Measurements from ENCODE around the gene CDH22.

CDH22 gene

DNA sequence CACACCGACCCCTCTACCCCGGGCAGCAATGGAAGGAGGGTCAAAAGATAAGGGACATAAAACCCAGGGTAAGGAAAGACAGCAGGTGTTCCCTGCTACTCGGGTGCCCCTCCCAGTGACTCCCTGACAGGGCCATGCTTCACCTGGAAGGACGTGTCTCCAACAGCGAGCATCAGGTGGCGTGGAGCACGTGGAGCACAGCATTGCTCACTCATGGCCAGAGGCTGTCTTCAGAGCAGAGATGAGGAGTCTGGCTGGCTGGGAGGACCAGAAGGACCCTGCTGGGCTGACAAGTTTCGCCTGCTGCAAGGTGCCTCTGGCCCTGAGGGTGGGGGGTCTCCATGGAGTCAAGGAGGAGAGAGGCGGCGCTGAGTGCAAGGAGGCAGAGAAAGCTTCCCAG is 15.3 kb upstream of the CDH22 start:
- DNase-seq (ENCODE audit: low read depth in 3 of 3), result no peak

DNA sequence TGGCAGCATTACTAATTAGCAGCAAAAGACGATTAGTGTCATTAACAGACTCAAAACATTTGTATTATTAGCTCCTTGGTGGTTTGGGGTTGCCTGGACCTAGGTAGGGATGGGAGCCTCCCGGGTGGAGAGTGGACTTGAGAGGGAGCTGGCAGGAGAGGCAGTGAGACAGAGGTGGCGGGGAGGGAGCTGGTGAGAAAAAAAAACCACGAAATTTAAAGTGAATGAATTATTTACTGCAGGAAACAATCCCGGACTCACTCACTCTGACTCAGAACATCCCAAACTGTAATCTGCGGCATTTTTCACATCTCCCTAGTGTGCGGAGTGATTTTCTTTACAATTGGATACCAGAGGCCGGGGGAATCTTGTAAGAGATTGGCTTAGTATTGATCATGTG is 14.3 kb upstream of the CDH22 start:
- DNase-seq (ENCODE audit: low read depth in 3 of 3), result no peak

DNA sequence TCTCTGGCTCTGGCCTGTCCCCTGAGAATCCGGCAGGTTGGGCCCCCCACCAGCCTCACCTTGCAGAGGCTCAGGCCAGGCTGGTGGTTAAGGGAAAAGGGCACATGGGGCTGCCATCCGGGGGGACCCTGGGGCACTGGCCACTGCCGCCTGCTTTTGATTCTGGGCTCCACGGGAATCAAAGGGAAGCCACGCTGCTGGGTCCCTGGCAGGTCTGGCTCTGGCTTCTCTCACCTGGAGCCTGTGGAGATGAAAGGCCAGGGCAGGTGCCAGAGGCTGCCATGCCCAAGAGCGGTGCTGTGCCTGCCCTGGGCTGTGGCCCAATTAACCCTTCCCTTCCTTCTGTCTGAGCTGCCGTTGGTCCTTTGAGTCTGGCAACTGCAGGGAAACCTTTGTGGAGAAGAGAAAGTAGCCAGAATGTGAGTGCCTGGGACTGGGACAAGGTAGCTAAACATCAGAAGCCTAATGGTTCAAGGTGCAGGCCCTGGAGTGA is 9.4 kb upstream of the CDH22 start:
- no peak for DNase-seq (ENCODE audit: low read depth in 3 of 3)

DNA sequence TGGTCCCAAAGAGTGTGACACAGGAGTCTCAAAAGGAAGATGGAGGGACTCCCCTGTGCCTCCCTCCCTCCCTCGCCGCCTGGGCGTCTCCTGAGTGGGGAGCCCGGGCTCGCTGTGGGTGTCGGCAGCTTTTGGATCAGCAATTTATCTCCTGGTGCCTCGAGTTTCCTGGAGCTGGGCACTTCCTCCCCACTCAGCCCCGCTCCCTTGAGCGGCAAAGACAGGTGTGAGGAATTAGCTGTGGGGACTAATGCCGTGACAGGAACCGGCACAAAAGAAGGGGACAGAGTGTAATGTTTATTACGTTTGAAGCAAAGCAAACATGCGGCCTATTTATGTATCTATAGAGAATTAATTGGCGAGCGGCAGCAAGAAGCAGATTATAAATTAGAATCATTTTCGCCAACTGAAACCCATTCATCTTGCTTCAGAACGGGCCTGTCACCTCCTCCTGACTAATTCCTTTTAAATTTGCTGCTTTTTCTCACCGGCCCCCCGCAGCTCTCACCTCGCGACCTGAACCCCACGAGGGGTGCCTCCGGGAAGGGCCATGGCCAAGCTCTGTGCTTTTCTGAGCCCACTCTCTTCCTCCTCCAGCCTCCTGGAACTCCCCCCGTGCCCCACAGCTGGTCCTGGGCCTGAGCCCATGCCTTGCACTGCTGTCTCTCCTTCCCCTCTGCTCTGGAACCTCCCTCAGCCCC is 8.8 kb upstream of the CDH22 start:
- no peak for DNase-seq (ENCODE audit: low read depth in 3 of 3)

DNA sequence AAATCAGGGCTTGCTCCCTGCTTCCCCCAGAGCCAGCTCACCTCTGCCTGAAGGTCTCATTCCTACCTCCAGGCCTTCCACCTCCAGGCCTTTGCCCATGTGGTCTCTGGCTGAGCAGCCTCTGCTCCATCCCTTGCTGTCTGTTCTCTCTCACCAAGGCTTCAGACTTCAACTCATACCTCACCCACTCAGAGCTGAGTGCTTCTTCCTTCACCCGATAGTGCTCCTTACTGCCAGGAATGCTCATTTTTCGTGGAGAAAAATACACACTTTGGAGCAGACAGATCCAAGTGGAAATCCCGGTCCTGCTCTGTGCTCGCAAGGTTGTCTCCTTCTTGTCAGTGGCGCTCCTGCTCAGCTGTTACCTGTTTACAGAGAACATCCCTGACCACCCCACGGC is 7.0 kb upstream of the CDH22 start:
- DNase-seq (ENCODE audit: low read depth in 3 of 3), result no peak

DNA sequence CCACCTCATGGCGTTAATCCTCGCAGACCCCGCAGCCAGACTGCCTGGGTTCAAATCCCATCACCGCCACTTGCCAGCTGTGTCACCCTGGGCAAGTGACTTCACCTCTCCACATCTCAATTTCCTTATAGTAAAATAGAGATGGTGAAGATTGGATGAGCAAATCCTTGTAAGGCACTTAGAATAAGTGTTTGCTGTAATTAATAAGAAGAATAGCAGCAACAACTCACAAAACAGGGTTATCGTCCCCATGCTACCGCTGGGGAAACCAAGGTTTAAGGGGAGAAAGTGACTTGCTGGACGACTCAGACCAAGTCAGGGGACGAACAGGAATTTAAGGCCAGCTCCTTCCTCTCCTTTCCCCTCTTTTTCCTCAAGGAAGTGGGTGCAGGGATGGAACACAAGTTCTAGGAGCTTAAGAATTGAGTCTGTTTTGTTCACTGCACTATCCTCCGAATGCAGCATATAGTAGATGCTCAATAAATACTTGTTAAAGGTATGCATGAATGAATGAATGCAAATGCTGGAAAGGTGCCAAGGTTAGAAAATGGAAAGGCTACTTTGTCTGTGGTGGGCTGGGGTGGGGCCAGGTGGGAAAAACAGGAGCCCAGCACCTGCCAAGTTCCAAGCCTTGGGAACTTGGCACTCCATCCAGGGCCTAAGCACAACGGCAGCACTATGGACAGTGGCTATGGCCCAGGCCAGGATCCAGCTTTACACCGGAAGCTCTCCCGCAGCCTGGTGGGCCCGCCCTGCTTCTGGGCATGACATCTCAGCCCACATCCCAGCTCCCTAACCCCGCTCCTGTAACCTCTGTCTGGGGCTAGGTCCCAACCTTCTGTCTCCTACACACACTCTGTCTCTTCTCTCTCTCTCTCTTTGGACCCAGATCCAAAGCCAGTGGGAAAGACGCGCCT is 4.9 kb upstream of the CDH22 start:
- DNase-seq (ENCODE audit: low read depth in 3 of 3), result no peak

DNA sequence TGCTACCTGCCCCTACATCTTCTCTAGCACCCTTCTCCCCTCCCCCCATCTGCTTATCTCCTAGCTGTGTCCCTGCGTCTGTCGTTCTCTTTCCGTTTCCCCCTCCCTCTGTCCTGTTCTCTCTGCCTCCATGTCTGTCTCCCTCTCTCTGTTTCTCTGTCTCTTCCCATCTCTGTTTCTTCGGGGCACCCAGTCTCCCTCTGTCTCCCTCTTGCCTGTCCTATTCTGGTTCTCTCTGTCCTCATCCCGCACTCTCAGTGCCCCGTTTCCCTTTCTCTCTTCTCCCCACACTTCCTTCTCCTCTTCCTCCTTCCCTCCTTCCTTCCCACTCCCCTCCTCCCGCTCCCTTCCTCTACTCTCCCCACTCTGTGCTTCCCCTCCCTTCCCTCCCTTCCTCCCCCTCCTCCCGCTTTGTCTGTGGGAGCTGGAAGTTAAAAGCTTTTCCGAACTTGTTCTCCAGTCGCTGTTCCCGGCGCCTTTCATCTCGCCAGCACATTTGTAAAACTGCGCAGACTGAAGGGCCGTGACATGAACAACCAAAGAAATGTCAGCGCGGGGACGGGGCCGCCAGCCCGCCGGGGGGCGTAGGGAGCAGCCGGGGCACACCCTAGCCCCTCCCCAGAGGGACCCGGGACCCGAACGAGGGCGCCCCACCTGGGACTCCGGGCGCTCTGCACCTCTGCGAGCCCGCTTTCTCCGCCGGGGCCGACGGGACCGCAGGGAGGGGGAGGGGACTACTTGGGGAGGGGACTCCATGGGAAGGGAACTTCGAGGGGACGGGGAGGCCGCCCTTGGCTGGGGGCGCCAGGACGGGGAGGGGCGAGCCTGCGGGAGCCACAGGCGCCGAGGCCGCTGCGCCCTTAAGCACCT is 4.0 kb upstream of the CDH22 start:
- no peak for DNase-seq (ENCODE audit: low read depth in 3 of 3)

DNA sequence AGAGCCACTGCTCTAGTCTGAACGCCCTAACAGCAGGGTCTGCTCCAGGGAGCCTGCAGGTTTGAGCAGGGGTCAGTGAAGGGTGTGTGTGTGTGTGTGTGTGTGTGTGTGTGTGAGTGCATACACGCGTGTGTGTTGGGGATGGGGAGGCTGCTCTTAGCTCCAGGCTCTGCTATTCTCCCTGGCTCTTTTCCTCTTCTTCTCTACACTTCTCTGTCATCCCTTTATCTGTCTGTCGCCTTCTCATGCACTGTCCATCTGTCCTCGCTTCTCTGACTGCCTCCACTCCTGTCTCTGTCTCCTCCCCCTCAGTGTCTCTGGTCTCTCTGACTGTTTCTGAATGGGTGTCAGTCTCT is 3.4 kb upstream of the CDH22 start:
- DNase-seq (ENCODE audit: low read depth in 3 of 3), result no peak

DNA sequence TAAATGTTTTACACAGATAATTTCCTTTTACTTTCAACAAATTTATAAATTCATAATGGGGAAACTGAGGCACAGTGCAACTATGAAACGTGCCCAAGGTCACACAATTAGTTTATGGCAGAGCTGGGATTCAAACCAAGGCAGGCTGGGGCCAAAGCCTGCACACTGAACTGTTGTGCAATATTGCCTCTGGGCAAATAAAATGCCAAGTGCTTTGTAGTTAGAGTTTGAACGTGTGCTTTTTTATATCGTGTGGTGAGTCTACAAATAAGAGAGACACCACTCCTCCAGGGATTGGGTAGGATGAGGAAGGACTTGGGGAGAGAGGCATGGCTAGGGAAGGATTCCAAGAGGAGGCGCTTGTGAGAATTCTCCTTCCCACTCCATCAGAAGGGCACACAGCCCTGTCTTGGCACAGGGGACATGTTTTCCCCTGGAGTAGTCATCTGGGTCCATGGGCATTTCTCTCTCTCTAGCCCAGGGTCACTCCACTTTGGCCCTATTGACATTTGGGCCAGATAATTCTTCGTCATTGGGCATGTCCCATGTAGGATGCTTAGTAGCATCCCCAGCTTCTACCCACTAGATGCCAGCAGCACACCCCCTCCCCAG is 2.8 kb upstream of the CDH22 start:
- no peak for DNase-seq (ENCODE audit: low read depth in 3 of 3)

DNA sequence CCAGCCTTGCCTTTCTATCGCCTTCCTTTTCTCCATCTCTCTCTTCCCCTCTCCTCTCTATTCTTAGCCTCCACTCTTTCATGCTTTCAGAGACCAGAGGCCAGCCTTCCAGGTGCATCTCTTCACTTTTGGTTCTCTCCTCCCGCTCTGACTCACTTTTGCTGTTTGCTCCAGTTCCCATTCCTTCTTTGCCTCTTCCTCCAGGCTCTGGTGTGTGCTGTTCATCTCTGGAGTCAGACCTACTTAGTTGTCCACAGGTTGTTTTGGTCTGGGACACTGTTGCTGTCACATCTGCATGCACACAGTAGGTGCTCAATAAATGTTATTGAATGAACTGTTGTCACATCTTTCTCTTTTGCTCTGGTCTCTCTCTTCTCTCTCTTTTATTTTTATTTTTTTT is 1.6 kb upstream of the CDH22 start:
- no peak for DNase-seq (ENCODE audit: low read depth in 3 of 3)

DNA sequence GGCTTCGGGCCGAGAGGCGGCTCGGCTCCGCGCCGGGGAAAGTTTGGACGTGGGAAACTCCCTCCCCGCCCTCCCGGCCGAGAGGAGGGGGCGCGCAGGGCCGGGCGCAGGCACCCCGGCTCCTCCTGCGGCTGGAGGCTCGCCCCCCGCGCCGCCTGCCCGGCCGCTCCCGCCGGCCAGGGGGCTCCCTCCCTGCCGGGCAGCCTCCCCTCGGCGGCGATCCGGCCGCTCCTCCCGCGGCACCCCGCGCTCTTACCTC is 370 bp downstream of the CDH22 start:
- no peak for DNase-seq (ENCODE audit: low read depth in 3 of 3)

DNA sequence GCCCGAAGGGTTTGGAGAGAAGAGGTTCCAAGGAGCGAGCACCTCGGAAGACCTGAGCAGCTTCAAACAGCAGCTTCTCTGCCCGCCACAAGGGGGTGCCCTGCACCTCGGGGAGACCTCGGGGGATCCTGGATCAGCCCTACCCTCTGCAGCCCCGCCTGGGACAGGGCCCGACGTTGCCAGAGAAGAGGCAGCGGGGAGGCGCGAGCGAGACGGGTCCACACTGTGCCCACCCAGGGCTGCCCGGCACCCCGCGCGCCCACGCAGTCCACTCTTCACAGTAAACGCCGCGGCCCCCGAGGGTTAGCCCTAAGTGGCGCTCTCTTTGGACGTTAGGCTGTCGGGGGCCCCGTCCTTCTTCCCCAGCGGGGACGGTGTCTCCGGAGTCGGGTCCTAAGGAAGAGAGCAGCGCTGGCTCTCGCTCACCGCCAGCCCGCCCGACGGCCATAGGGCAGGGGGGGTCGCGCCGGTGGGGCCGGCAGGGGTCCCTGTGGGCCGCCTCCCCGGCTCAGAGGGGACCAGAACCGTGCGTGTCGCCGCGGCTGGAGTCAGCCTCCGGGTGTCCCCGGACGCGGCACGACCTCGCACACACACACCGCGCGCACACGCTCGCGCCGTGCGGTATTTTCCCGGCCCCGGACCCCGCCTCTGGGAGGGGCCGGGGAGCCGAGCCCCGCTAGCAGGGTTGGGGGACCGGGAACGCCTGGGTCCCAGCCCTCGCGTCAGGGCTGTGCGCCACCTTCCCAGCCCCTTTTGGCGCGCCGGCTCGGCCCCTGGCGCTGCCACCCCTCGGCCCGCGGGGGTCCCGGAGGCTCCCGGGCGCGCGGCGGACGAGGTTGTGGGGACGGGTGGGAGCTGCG is 929 bp downstream of the CDH22 start:
- DNase-seq (ENCODE audit: low read depth in 3 of 3), result peak; percentile 51 to 66 (median 52)

DNA sequence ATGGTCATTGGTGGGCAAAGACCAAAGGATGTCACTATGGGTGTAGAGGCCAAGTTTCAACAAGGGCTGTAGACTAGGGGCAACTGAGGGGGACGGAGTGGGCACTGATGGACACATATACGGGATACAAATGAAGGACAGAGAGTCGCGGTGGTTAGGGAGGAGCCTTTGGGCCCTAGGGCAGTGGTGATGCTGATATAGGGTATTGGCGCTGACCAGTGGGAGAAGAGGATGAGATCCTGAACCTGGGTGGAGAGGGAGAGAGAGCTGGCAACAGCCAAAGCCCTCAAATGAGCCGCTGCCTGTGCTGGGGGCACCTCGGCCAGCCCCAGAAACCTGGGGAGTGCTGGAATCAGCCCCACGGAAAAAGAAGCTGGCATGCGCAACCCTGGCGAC is 1.6 kb downstream of the CDH22 start:
- no peak for DNase-seq (ENCODE audit: low read depth in 3 of 3)

DNA sequence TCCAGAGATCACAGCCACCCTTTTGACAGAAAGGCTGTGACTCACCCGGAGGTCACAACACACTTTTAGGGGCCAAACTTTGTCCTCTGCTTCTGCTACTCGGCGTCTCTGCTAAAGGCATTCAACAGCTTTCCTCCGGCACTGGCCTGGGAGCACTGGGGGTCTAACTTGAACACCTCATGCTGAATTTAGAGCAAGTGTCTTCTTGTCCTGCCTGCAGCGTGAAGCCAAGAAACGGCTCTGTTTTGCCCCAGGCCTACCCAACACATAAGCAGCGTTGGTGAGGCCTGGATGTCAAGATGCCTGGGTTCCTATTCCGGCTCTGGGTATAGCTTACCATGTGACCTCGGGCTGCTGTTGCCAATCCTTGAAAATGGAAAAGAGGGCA is 2.3 kb downstream of the CDH22 start:
- no peak for DNase-seq (ENCODE audit: low read depth in 3 of 3)

DNA sequence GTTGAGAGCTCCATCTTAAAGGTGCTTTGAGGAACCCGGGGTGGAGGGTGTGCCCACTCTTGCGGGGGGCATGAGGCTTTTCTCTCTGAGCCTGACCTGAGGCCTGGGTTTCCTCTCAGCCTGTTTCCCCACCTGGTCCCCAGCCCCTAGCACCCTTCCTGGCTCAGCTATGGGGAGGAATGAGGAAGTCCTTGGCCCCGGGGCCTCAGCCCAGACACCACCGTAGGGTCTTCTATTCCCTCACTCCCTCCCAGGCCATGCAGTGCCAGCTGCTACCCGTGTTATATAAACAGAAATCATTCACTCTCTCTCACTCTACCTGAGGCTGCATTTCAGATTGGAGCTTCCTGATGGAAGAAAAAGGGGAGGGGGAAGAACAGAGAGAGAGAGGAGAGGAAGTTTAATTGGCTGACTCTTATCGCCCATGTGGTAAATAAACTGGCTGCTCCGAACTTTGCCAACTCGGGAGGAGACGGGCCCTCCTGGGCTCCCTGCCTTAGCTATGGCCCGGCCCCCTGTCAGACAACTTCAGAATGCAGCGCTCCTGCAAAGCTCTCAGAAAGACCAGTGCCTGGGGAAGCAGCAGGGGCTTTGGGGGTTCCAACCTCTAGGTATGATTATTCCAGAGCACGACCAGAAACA is 2.8 kb downstream of the CDH22 start:
- DNase-seq (ENCODE audit: low read depth in 3 of 3), result no peak

DNA sequence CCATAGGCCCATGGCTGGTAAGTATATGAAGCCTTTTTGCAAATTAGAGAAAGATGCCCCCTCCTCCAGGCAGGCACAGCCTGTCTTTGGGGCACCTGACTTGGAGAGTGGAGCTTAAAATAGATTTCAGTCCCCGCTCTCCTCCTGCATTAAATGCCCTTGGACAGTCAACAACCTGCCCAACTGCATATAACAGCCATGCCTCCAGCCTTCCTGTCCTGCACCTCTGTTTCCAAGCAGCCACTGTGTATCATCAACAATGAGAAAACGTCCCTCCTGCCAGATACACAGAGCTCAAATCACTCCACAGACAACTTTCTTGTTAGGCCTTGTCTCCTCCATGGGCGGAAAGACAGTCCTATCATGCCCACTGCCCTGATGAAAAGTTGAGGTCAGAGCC is 3.4 kb downstream of the CDH22 start:
- DNase-seq (ENCODE audit: low read depth in 3 of 3), result no peak

DNA sequence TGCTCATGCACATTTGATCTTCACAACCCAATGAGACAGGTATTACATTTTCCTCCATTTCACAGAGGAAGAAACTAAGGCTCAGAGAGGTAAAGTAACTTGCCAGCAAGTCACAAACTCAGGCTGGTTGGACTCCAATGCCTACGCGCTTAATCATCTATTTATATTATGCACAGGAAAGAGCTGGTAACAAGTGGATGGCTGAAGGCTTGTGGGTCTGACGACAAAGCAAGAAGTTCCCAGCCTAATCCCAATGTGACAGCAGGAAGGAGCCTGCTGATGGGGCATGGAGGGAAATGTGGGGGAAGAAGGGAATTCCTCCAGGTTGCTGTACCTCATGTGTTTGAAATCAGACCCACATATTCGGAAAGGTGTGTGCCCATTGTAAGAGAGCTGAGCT is 3.9 kb downstream of the CDH22 start:
- no peak for DNase-seq (ENCODE audit: low read depth in 3 of 3)

DNA sequence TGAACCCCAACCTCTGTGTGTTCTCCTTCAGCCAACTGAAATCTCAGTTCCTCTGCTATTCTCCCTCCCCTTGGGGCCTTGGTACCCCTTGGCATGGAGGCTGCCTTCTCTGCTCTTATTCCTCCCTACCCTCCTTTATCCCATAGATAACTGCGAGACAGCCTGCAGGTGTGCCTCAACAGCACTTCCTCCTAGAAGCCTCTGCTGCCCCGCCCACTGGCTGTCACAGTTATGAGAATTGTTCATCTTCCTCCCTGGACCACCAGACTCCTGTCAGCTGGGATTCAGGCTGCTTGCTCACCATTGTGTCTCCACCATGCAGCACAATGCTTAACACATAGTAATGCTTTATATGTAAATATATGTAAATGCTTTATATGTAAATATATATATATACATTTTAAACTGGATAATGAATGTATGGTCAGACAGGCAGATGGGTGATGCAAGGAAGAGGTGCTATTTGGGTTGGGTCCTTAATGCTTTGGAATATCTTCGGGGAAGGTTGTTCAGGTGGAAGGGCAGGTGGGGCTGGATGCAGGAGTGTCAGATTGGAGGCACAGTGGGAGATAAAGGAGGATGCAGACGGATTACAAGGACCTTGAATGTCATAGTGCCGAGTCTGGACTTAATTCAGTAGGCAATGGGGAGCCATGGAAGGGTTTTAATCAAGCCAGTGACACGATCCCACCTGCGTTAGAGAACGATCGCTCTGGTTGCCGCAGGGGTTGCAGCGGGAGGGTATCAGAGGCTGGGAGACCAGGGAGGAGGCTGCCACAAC is 4.9 kb downstream of the CDH22 start:
- DNase-seq (ENCODE audit: low read depth in 3 of 3), result no peak

DNA sequence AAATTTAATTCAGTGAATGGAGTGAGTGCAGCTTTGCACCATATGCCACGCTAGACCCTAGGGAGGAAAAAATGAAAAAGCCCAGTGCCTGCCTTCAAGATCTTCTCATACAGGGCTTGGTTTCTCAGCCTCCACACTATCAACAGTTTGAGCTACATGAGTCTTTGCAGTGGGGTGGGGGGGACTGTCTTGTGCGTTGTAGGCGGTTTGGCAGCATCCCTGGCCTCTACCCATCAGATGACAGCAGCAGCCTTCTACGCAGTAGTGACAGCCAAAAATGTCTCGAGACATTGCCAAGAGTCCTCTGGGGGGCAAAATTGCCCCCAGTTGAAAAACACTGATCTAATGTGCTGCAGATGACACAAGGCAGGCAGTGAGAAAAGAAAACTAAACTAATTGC is 6.2 kb downstream of the CDH22 start:
- no peak for DNase-seq (ENCODE audit: low read depth in 3 of 3)

DNA sequence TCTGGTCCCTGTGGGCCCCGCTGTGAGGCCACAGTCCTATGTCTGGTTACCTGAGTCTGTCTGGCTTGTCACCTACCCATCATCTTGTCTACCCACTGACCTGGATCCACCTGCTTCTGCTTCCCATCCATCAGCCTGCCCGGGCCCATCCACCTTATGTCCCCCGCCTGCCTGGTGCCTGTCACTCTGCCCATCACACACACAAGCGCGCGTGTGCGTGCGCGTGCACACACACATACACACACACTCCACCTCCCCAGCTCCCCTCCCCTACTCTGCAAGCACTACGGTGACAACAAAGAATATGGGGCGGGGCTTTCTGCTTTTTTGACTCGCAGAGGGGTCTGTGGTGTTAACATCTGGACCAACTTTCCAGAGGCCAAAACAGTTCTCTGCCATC is 8.0 kb downstream of the CDH22 start:
- DNase-seq (ENCODE audit: low read depth in 3 of 3), result no peak

Data from stimulated activated CD4-positive, alpha-beta T cell treated with anti-CD3 and anti-CD28 coated beads, TNF-alpha, amount 100 ng/mL, for 24 hours (primary cell).